Choroid plexus epithelial cell (primary cell): ENCODE measurements around the gene LY6G5C.
A peak's percentile ranks its signal among the peaks of the same experiment; 100 is the strongest.

Experiments
- DNase-seq: peaks from one replicate; pipeline ENCODE4 v3.0.0-alpha.2; 2010; ENCODE audit warnings: low read depth
- H3K4me3 ChIP-seq: 2 replicates; pipeline ENCODE4 v1.5.1; 2011; ENCODE audit warnings: low read depth, mild to moderate bottlenecking, control low read depth, low read length, moderate library complexity
- CTCF ChIP-seq: conservative IDR thresholded peaks from 2 replicates; pipeline ENCODE4 v1.5.1; 2011; ENCODE audit warnings: low read depth, mild to moderate bottlenecking, control low read depth, inconsistent platforms, low read length, moderate library complexity

Gene LY6G5C

GRCh38 chr6:31689249-31690110, 8.6 kb upstream of the LY6G5C start:
- DNase-seq, result no peak
- H3K4me3 ChIP-seq, result no peak overlapping the region
- peak; percentile 57 for TF ChIP-seq CTCF

- no peak for TF ChIP-seq CTCF
- H3K4me3 ChIP-seq, result no peak overlapping the region
- DNase-seq, result no peak
Observed at GRCh38 chr6:31687860-31688693, 7.2 kb upstream of the LY6G5C start.

DNA sequence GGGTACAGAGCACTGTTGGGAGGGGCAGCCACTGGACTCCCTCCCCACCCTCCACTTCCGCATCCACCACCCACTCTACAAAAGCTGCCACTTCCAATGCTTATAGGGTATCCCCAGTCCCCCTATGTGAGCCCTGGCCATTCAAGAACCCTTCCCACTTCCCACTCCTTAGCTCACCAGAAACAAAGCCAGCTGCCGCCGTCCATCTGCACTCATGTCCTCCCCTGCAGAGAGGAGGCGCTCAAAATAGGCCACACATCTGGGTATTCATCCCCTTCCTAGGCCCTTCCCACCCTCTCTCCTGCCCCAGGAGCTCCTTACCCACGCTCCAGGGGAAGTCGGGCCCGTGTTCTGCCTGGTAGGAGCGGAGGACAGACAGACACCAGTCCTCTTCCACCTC, 6.5 kb upstream of the LY6G5C start:
- no peak for TF ChIP-seq CTCF
- H3K4me3 ChIP-seq, result no peak overlapping the region
- DNase-seq, result no peak

GRCh38 chr6:31686483-31686882, 5.6 kb upstream of the LY6G5C start:
- no peak for DNase-seq
- TF ChIP-seq CTCF, result no peak
- no peak overlapping the region for H3K4me3 ChIP-seq

GRCh38 chr6:31683591-31683990, 2.7 kb upstream of the LY6G5C start:
- TF ChIP-seq CTCF, result no peak
- H3K4me3 ChIP-seq, result no peak overlapping the region
- no peak for DNase-seq

GRCh38 chr6:31681135-31681671, 336 bp upstream of the LY6G5C start:
- DNase-seq, result peak; percentile 18
- TF ChIP-seq CTCF, result no peak
- H3K4me3 ChIP-seq, result peak overlapping the region; percentile 61
